Fibroblast of the aortic adventitia (primary cell): Measurements from ENCODE around the gene CD163L1. TPM values are rescaled to one million over a fixed set of nuclear protein-coding genes. Genes with fewer than 3 reads are reported as not detected.

ENCODE experiments used
- DNase-seq: peaks from one replicate; pipeline ENCODE4 v3.0.0-alpha.2; 2010; ENCODE audit warnings: low read depth
- H3K4me3 ChIP-seq: 2 replicates; pipeline ENCODE4 v1.5.1; 2011; ENCODE audit warnings: low read depth, mild to moderate bottlenecking, control low read depth, low read length, moderate library complexity
- total RNA-seq: library from RNA; depleted of rRNA; stranded (reverse); fragments of >200 nt; gene quantifications from 2 replicates; pipeline ENCODE4 v1.2.3, GENCODE V29; 2012; ENCODE audit warnings: low replicate concordance
- TF ChIP-seq, protein P1 (sequence below): IDR thresholded peaks from 2 replicates; pipeline ENCODE4 v1.5.1; 2011; ENCODE audit warnings: mild to moderate bottlenecking, low read length, control low read depth, inconsistent platforms; ENCODE audit not compliant: insufficient read depth

Gene CD163L1
- 0.08 and 0.36 TPM in 2 replicates for total RNA-seq

DNA sequence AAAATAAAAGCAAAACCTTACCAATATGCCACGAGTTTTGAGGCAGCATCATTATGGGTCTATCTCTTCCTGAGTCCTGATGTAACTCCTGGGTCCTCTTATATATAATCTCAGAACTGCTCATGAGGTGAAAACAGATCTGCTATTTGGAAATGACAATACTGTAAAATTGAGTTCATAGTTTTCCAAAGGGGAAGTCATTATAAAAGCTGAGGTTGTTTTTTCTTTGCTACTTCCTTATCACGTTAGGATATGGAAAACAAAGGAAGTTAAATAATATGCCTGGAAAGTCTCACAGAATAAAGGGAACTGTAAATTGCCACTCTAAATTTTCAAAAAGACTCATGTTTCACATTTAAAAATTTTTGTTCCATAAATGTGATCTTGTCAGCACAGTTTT, at the start of gene CD163L1:
Gene CD163L1, minus strand, starts transcription at position 78 of the 400 bp plus-strand sequence. Its CDS starts 26 bp downstream, at position 52.
- H3K4me3 ChIP-seq: no peak within 1 kb of the TSS
- TF ChIP-seq, protein P1, sequence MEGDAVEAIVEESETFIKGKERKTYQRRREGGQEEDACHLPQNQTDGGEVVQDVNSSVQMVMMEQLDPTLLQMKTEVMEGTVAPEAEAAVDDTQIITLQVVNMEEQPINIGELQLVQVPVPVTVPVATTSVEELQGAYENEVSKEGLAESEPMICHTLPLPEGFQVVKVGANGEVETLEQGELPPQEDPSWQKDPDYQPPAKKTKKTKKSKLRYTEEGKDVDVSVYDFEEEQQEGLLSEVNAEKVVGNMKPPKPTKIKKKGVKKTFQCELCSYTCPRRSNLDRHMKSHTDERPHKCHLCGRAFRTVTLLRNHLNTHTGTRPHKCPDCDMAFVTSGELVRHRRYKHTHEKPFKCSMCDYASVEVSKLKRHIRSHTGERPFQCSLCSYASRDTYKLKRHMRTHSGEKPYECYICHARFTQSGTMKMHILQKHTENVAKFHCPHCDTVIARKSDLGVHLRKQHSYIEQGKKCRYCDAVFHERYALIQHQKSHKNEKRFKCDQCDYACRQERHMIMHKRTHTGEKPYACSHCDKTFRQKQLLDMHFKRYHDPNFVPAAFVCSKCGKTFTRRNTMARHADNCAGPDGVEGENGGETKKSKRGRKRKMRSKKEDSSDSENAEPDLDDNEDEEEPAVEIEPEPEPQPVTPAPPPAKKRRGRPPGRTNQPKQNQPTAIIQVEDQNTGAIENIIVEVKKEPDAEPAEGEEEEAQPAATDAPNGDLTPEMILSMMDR: no peak
- no peak for DNase-seq

DNA sequence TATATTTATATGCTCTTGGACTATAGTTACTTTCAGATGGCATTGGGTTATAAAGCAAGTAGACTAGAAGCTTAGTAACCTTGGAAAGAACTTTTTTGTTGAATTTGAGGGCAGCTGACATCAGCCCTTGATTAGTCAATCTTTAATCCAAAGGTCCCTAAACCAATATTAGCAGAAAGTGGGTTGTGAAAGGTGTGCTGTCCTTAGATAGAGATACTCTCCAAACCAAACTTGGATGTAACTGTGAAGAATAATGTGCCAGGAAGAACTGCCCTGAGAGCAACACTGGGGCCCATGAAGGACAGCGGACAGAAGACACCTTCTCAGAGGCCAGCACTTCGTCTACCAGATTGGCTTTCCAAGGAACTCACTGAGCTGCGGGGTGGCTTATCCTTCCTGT, 49.1 kb upstream of the CD163L1 start:
- DNase-seq: no peak
- TF ChIP-seq, protein P1: no peak

DNA sequence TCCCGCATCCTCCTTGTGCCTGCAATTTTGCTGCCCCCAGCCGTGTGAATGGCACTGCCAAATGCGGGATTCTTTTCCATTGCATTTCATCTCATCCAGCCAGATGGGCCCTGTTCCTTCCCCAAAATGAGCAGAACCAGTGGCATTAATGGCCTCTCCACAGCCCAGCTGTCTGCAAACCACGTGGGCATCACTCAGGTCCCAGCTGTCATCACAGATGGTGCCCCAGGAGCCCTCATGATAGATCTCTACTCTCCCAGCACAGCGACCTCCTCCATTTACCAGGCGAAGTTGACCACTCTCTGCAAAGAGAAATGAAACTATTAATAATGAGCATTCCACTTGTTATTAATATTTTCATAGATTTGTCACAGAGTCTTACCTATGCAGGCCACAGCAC, 42.6 kb upstream of the CD163L1 start:
- DNase-seq: no peak
- TF ChIP-seq, protein P1: no peak
- H3K4me3 ChIP-seq: no peak overlapping the region

More for the DNA sequence above, 49.1 kb upstream of the CD163L1 start:
- no peak overlapping the region for H3K4me3 ChIP-seq

DNA sequence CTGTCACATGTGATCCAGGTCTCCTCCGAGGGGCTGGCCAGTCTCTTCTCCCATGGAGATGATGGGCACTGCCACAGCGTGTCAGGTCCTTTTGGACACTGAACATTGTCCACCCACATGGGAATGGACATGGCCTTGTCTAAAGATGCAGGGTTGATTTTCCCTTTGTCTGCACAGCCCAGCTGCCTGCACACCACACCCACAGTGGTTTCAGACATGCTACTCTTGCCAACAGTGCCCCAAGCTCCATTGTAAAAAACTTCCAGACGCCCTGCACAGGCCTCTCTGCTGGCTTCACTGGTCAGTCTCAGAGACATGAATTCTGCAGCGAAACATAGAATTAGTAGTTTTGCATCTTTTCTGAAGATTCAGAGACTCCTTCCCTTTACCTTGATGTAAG, 41.1 kb upstream of the CD163L1 start:
- no peak overlapping the region for H3K4me3 ChIP-seq
- no peak for DNase-seq
- TF ChIP-seq, protein P1: no peak

DNA sequence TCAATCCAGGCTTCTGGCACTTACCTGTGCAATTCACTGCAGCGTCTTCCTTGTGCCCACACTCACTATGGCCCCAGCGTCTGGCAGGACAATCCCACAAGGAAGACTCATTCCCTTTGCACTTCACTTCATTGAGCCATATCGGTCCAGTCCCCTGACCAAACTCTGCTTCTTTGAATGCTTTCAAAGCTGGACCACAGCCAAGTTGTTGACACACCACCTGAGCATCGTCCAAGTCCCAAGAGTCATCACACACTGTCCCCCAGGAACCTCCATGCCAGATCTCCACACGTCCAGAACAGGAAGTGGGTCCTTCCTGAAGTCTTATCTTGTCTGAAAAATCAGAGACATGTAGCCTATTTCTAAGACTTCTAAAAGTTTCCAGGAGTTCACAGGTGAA, 39.4 kb upstream of the CD163L1 start:
- TF ChIP-seq, protein P1: no peak
- no peak overlapping the region for H3K4me3 ChIP-seq
- no peak for DNase-seq

DNA sequence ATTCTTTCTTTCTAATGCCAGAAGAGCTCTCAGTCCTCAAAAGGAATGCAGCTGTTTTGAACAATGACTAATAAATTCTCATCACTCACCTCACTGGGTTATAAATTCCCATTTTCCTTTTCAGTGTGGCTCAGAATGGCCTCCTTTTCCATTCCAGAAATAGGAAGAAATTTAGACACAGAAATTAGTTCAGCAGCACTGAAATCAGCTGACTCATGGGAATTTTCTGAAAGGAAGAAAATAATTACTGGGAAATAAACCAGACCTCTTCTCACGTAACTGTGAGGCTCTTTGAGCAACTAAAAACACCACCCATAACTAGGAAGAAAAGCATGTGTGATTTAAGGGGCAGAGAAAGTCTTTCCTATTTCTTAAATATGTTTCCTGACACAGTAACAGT, 35.8 kb upstream of the CD163L1 start:
- TF ChIP-seq, protein P1: no peak
- no peak overlapping the region for H3K4me3 ChIP-seq
- DNase-seq: peak; percentile 28

DNA sequence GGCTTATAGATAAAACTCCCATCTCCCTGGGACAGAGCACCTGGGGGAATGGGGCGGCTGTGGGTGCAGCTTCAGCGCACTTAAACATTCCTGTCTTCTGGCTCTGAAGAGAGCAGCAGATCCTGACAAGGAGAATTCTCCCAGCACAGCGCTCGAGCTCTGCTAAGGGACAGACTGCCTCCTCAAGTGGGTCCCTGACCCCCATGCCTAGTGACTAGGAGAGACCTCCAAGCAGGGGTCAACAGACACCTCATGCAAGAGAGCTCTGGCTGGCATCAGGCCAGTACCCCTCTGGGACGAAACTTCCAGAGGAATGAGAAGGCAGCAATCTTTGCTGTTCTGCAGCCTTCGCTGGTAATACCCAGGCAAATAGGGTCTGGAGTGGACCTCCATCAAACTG, 28.1 kb upstream of the CD163L1 start:
- H3K4me3 ChIP-seq: no peak overlapping the region
- no peak for DNase-seq
- TF ChIP-seq, protein P1: no peak
